Breast epithelium (tissue), 3 donors: ENCODE data around the gene RELA.

Experiments used
- POLR2A ChIP-seq: fragments of 450-650 bp; IDR thresholded peaks from one replicate; pipeline ENCODE4 v1.6.1; 2016; ENCODE audit warnings: antibody characterized with exemption, mild to moderate bottlenecking, moderate library complexity
- POLR2AphosphoS5 ChIP-seq, 3 donors: sonication (generic); formaldehyde crosslinking; IDR thresholded peaks; one replicate each; pipeline ENCODE4 v1.6.1; 2017; ENCODE audit warnings: antibody characterized with exemption in 3 of 3
- TF ChIP-seq, protein P1 (sequence below), 3 donors: fragments of 450-650 bp; IDR thresholded peaks; one replicate each; pipeline ENCODE4 v1.5.1; 2016 to 2017; ENCODE audit warnings: antibody characterized with exemption in 3 of 3, mild to moderate bottlenecking in 3 of 3, moderate library complexity in 3 of 3

DNA sequence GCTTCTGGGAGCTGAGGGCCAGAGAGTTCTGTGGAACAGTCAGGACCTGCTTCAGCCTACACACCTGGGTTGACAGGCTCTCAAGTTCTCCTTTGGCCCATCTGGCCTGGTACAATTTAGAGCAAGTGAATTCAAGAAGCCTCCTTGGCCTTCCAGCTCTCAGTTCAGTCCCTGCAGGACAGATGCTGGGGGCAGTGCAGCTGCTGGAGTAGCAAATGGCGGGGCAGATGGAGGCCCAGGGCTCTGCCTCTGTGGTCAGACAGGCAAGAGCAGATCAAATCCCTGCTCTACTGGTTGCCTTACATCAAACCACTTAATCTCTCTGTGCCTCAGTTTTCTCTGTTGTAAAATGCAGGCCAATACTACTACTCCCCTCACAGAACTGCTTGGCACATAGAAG lies 58.5 kb downstream of the RELA start:
- TF ChIP-seq, protein P1, sequence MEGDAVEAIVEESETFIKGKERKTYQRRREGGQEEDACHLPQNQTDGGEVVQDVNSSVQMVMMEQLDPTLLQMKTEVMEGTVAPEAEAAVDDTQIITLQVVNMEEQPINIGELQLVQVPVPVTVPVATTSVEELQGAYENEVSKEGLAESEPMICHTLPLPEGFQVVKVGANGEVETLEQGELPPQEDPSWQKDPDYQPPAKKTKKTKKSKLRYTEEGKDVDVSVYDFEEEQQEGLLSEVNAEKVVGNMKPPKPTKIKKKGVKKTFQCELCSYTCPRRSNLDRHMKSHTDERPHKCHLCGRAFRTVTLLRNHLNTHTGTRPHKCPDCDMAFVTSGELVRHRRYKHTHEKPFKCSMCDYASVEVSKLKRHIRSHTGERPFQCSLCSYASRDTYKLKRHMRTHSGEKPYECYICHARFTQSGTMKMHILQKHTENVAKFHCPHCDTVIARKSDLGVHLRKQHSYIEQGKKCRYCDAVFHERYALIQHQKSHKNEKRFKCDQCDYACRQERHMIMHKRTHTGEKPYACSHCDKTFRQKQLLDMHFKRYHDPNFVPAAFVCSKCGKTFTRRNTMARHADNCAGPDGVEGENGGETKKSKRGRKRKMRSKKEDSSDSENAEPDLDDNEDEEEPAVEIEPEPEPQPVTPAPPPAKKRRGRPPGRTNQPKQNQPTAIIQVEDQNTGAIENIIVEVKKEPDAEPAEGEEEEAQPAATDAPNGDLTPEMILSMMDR (IDR thresholded peaks at IDR 0.05) = no peak
- TF ChIP-seq POLR2A = no peak
- TF ChIP-seq POLR2AphosphoS5 (IDR thresholded peaks at IDR 0.05) = no peak
